Stimulated activated CD4-positive, alpha-beta T cell treated with anti-CD3 and anti-CD28 coated beads, Interleukin-2, amount 100 ng/mL, for 48 hours (primary cell): ENCODE results near the gene COA8.
"Not testable (repeated sequence)": the region's sequence is repeated elsewhere in the genome, so short reads cannot be mapped to it uniquely, and the experiment has no call there.

ENCODE experiments used
- DNase-seq, 2 donors: peaks; one replicate each; pipeline ENCODE4 v3.0.0-alpha.2; 2020

COA8 gene

DNA sequence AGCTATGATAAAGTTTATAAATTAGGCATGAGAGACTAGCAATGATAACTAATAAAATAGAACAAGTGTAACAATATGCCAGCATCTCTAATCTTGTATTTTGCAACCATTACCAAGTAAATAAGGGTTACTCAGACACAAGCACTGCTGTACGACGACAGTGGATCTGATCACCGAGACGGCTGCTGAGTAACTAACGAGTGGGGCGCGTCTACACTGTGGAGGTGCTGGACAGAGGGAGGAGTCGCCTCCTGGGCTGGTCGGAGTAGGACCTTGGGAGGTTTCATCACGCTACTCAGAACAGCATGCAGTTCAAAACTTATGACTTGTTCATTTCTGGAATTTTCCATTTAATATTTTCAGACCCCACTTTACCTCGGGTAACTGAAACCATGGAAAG lies 18.4 kb downstream of the COA8 start:
- DNase-seq = no peak

DNA sequence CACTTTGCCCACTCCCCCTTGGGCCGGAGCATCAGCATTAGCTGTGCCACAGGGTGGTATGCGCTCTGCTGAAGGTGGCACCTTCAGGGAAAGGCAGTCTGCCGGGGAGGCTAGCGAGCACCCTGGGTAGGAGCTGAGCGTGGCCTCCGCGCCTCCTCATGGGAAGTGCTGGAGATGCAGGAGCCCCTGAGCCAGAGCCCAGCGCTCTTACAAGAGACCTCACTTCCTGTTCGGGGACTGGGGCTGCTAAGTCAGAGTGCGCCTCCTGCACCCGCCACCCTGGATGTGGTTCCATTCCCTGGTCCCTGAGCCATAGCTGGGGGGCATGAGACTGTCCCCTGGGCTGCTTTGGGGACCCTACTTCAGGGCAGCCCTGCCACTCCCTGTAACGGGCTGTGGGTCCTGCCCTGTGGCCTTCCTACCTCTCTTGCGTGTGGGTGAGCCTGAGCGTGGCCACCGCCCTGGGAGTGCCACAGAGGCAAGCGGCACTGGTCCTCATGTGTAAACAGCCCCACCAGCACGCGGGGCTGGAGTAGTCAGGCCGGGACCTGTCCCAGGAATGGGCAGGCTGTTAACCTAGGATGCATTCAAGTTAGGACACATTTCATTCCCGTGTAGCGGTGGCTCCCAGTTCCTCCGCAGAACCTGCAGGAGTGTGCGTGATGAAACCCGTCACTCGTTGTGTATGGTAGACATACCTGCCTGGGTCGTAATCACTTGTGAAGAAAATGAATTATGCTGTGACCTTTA lies 19.4 kb downstream of the COA8 start:
- DNase-seq = no peak

DNA sequence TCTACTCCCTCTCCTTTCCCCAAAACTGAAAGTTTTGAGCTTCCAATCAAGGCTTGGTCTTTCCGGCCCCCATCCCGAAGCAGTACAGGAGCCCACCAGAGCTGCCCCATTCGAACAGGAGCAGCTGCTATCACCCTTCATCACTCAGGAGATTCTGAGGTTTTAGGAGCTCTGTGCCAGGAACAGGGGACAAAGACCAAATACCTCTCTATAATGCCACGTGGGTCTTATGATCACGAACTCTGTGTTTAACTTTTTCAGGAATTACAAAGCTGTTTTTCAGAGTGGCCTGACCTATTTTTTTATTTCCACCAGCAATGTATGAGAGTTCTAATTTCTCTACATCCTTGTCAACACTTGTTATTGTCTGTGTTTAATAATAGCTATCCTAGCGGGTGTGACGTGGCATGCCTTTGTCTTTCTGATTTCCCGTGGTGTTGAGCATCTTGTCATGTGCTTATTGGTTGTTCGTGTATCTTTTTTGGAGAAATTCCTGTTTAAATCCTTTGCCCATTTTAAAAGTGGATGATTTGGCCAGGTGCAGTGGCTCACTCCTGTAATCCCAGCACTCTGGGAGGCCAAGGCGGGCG lies 21.7 kb downstream of the COA8 start:
- DNase-seq = no peak

GRCh38 chr14:103593577-103593976 lies 30.8 kb downstream of the COA8 start:
- no peak for DNase-seq

DNA sequence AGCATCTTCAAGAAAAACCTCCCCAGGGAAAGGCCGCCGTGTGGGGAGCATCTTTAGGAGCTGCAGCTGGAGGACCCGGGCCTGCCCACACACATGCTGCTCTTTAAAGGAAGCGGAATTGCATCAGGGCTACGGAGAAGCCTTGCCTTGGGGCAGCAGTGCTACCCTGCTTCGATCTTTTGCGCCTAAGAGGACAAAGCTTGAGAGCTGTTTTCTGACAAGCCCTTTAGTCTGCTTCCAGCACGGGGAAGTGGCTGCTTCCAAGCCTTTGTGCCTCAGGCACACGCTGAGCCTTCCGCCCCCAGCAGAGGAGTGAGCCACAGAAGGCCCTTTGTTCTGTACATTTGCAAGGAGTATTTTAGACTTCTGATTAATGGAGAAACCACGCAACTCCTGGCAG lies 31.5 kb downstream of the COA8 start:
- DNase-seq = no peak

- DNase-seq = no peak
Observed at GRCh38 chr14:103597623-103598377, 35.0 kb downstream of the COA8 start.

DNA sequence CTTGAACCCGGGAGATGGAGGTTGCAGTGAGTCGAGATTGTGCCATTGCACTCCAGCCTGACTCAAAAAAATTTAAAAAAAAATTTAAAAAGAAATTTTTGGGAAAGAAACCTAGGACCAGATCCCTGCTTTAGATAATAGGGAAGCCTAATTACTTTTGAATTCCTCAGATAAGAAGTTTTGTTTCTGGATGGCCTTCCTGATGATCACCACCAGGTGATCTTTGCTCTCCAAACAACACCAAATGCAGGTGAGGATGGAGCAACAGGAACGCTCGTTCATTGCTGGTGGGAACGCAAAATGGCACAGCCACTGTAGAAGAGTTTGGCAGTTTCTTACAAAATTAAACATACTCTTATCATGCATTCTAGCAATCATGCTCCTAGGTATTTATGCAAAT lies 37.7 kb downstream of the COA8 start:
- no peak for DNase-seq

- DNase-seq = no peak
Observed at GRCh38 chr14:103604620-103605019, 41.9 kb downstream of the COA8 start.

GRCh38 chr14:103606963-103607668 lies 44.4 kb downstream of the COA8 start:
- DNase-seq = peak; percentile 34 to 38

- no peak for DNase-seq
Observed at GRCh38 chr14:103607822-103608221, 45.1 kb downstream of the COA8 start.

GRCh38 chr14:103609081-103609480 lies 46.3 kb downstream of the COA8 start:
- not testable (repeated sequence) for DNase-seq

DNA sequence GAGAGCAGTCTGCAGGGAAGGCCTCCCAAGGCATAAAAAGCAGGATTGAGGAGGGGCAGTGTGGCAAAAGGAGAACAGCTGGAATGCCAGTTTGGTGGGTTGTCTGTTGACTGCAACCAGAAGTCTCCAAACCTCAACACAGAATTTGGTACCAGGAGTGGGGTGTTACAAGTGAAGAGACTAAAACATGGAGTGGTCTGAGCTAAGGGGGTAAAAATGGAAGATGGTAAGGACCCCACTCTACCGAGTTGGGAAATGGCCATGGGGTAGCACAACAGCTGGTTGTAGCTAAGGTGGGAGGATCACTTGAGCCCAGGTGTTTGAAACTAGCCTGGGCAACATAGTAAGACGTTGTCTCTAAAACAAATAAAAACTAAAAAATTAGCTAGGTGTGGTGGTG lies 48.5 kb downstream of the COA8 start:
- no peak for DNase-seq

- no peak for DNase-seq
Observed at GRCh38 chr14:103613517-103613916, 50.8 kb downstream of the COA8 start.

DNA sequence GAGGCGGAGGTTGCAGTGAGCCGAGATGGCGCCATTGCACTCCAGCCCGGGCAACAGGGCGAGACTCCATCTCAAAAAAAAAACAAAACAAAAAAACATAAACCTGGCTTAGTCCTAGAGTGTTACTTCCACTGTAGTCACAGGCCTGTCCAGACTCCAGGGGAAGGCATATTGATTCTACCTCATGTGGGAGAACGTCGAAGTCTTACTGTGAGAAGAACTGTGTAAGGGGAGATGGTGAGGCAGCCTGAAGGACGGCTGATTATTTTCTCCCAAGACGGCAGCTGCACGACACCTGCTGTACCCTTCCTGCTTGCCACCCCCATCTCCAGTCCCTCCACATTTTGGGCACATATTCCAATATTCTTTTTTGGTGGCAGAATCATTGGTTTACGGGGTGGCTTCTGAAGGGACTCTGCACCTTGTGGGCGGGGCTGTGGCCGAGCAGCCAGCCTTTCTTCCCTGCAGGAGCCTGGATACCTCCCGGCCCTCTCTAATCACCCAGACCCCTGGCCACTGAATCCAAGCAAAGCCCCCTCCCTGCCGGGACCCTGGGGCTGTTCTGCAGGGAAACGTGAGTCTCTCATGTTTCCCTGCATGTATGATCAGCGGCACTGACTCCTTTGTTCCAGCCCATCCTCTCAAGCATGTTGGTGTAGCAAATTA lies 54.0 kb downstream of the COA8 start:
- no peak for DNase-seq

- DNase-seq = no peak
Observed at GRCh38 chr14:103619057-103619456, 56.3 kb downstream of the COA8 start.

DNA sequence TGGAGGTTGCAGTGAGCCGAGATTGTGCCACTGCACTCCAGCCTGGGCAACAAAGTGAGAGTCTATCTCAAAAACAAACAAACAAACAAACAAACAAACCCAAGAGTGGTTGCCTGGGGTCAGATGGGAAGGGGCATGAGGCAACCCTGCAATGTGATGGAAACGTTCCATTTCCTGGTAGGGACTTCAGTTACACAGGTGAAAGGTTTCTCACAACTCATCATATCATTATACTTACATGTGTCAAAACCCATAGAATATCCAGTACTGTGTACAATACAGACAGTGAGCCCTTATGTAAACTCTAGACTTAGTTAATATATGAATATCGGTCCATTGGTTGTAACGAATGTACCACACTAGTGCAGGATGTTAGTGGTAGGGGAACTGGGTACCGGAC lies 59.1 kb downstream of the COA8 start:
- DNase-seq = no peak

DNA sequence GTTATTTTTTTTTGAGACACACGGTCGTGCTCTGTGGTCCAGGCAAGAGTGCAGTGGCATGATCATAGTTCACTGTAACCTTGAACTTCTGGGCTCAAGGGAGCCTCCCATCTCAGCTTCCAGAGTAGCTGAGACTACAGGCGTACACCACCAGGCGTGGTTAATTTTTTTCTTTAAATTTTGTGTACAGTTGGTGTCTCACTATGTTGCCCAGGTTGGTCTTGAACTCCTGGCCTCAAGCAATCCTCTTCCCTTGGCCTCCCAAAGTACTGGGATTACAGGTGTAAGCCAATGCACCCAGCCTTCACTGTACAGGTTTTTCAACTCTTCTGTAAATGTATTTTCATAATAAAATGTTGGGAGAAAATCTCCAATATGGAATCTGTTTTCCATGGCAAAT lies 60.5 kb downstream of the COA8 start:
- DNase-seq = no peak

- DNase-seq = no peak
Observed at GRCh38 chr14:103623883-103624482, 61.2 kb downstream of the COA8 start.

- peak in 1 of 2 donors; percentile 13 for DNase-seq
Observed at GRCh38 chr14:103624860-103625259, 62.1 kb downstream of the COA8 start.

DNA sequence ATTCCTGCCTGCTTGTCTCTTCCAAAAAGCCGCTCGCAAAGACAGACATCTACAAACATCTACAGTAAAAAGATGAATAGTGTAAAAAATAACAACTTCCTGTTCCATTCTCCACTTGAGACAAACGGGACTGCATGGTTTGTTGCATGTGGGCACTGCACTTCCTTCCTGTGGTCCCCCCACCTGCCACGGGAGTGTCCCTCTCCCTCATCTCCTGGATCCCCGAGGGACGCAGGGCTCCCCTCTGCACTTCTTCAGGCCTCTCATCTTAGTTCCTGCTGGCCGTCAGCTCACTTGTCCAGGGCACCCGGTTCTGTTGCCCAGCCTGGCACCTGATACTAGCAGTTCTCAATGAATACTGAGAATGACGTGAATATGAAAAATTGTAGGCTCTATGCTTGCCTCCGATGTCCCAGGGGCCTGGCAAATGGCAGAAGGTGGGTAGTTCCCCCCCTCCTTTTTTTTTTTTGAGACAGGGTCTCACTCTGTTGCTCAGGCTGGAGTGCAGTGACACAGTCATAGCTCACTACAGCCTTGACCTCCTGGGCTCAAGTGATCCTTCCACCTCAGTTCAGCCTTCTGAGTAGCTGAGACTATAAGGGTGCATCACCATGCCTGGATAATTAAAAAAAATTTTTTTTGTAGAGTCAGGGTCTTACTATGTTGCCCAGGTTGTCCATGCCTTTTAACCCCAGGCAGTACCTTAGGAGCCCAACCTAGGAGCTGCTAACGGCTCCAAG lies 62.8 kb downstream of the COA8 start:
- no peak for DNase-seq

DNA sequence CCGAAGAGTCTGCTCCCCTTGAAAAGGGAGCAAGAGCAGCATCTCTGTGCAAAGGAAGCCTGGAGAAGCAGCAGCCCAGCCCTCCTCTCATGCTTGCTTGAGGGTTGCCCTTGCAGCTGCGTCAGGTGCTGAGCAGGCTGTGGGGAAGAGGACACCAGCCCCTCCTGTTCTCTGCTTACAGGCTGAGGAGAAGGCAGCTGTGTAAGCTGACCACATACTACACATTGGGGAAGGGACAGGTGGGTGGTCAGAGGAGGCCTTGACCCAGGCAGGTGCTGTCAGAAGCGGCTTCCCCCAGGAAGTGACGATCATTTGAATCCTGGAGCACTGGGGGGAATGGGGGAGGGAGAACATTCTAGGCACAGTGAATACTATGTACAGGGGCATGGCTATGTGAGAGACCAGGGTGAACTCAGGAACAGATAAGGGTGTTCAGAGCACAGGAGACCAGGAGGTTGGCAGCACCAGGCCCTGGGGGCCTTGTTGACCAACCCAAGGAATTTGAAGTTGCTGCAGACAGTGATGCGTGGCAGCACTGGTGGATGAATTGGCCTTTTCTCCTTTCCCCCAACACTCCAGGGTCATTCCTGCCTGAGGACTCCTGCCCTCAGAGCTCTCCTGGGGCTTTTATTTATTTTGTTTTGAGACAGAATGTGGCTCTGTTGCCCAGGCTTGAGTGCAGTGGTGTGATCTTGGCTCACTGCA lies 63.5 kb downstream of the COA8 start:
- DNase-seq = no peak
